ENCODE results near the gene DDR2. TPM values are rescaled to one million over a fixed set of nuclear protein-coding genes. Genes with fewer than 3 reads are reported as not detected.
A peak's percentile ranks its signal among the peaks of the same experiment; 100 is the strongest.
"Not testable (repeated sequence)": the region's sequence is repeated elsewhere in the genome, so short reads cannot be mapped to it uniquely, and the experiment has no call there.

The DDR2 gene
- total RNA-seq, 2 experiments from 2014 or later = 0.19 to 0.38 TPM

GRCh38 chr1:162818666-162819065 is 186.4 kb downstream of the DDR2 start:
- Mint-ChIP-seq H3K4me1 (peaks cover 14% of the 10 kb centered on the region), H3K27me3 (peaks cover 30% of the 10 kb centered on the region)
- H3K9me3 Mint-ChIP-seq, H3K27ac Mint-ChIP-seq, H3K36me3 Mint-ChIP-seq, DNase-seq, H3K4me3 Mint-ChIP-seq: not testable (repeated sequence)

DNA sequence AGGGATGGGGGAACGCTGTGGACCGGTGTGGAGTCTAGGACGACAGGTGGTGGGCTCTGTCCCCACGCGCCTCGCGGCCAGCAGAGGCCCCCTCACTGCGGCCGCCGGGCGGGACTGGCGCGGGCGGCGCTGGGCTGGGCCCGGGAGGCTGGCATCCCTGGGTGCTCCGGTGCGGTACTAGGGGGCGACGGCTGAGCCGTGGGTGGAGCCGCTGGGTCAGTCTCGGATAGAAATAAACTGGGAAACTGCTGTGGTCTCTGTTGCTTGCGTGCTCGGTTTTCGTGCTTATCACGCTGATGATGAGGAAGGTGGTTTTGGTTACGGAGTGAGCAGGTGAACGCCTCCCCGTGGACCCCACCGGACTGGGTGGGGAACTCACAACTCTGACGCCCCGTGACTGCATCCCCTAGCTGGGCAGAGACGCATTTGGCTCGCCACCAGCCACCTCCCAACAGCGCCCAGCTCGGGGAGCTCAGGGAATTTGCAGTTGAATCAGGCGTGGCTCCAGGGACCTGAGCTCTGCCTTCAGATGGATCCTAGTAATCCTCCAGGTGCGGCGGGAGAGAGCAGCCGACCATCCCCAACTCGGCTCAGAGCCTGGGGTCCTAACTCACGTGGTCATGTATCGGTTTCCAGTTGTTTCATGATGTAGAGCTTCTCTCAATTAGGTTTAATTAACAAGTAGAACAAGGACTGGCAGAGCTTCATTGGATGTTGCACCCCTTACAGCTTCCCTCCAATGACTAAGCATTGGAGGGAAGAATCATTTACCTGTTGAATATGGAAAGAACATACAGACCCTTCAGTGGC is 190.3 kb downstream of the DDR2 start:
- H3K27me3 Mint-ChIP-seq = peaks cover 52% of the 10 kb centered on the region
- H3K4me1 Mint-ChIP-seq = peaks cover 14% of the 10 kb centered on the region
- H3K27ac Mint-ChIP-seq = no peak overlapping the region
- DNase-seq = peak; percentile 17
- H3K9me3 Mint-ChIP-seq = no peaks in the 10 kb centered on the region
- peak overlapping the region; percentile 52 for H3K4me3 Mint-ChIP-seq
- H3K36me3 Mint-ChIP-seq = peaks cover under 1% of the 10 kb centered on the region

DNA sequence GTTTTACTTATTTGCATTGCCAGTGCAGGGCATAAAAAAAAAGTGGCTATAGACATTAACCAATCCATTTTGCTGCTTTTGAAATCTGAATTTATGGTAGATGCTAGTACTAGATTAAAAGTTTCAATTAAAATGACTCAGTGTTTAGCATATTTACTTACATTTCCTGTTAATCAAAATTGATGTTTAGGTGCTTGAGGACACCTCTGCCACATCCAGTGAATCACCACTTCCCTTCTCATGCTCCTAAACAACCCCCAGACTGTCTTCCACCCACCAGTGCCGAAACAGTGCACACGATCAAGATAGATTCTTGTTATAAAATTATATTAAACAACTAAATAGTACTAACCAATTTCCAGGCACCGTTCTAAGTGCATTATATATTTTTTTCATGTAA is 191.0 kb downstream of the DDR2 start:
- no peaks in the 10 kb centered on the region for H3K9me3 Mint-ChIP-seq
- H3K36me3 Mint-ChIP-seq = no peaks in the 10 kb centered on the region
- peaks cover 14% of the 10 kb centered on the region for H3K4me1 Mint-ChIP-seq
- no peak overlapping the region for H3K4me3 Mint-ChIP-seq
- DNase-seq = no peak
- peaks cover 52% of the 10 kb centered on the region for H3K27me3 Mint-ChIP-seq
- H3K27ac Mint-ChIP-seq = no peak overlapping the region

GRCh38 chr1:162823771-162824525 is 191.7 kb downstream of the DDR2 start:
- H3K4me3 Mint-ChIP-seq = no peak overlapping the region
- H3K36me3 Mint-ChIP-seq = no peaks in the 10 kb centered on the region
- no peak overlapping the region for H3K27ac Mint-ChIP-seq
- peaks cover 55% of the 10 kb centered on the region for H3K27me3 Mint-ChIP-seq
- no peak for DNase-seq
- no peaks in the 10 kb centered on the region for H3K9me3 Mint-ChIP-seq
- peaks cover 14% of the 10 kb centered on the region for H3K4me1 Mint-ChIP-seq

- DNase-seq = no peak
- H3K36me3 Mint-ChIP-seq = no peaks in the 10 kb centered on the region
- peaks cover 48% of the 10 kb centered on the region for H3K27me3 Mint-ChIP-seq
- H3K9me3 Mint-ChIP-seq = peaks cover 4% of the 10 kb centered on the region
- no peak overlapping the region for H3K4me3 Mint-ChIP-seq
- peaks cover 1% of the 10 kb centered on the region for H3K4me1 Mint-ChIP-seq
- no peak overlapping the region for H3K27ac Mint-ChIP-seq
These were observed 197.0 kb downstream of the DDR2 start for GRCh38 chr1:162829268-162829667.

- no peak for DNase-seq
- Mint-ChIP-seq H3K36me3 (no peaks in the 10 kb centered on the region), H3K9me3 (peaks cover 13% of the 10 kb centered on the region), H3K4me3 (no peak overlapping the region), H3K4me1 (peaks cover 13% of the 10 kb centered on the region), H3K27me3 (peaks cover 34% of the 10 kb centered on the region), H3K27ac (no peak overlapping the region)
These were observed 200.2 kb downstream of the DDR2 start for GRCh38 chr1:162832470-162832869.

GRCh38 chr1:162835157-162835899 is 203.1 kb downstream of the DDR2 start:
- H3K36me3 Mint-ChIP-seq = peaks cover 7% of the 10 kb centered on the region
- peaks cover 37% of the 10 kb centered on the region for H3K27me3 Mint-ChIP-seq
- peak overlapping the region; percentile 46 for H3K27ac Mint-ChIP-seq
- H3K4me3 Mint-ChIP-seq = no peak overlapping the region
- no peak for DNase-seq
- peaks cover 13% of the 10 kb centered on the region for H3K4me1 Mint-ChIP-seq
- H3K9me3 Mint-ChIP-seq = peaks cover 25% of the 10 kb centered on the region

Other genes starting within 250 kb of the DDR2 start
- not detected for gene SH2D1B, start 220.3 kb upstream of the DDR2 start, total RNA-seq
- 10 to 100 TPM; 58.8 to 58.9 TPM for gene UHMK1, start 134.6 kb upstream of the DDR2 start, total RNA-seq
- 10 to 100 TPM; 48.5 to 50.5 TPM for gene UAP1, start 70.7 kb upstream of the DDR2 start, total RNA-seq
- gene HSD17B7, start 158.2 kb downstream of the DDR2 start, total RNA-seq = 10 to 100 TPM; 21.1 to 24.4 TPM
- gene CCDC190, start 228.7 kb downstream of the DDR2 start, total RNA-seq = not detected